Effector CD8-positive, alpha-beta T cell (primary cell): Measurements from ENCODE around the gene FOXF1.

Experiments used
- DNase-seq: peaks from one replicate; lab custom pipeline; 2025; lab: John Stamatoyannopoulos, UW

The FOXF1 gene

GRCh38 chr16:86517652-86518258 lies 7.4 kb downstream of the FOXF1 start:
- no peak for DNase-seq

GRCh38 chr16:86519007-86519648 lies 8.8 kb downstream of the FOXF1 start:
- DNase-seq, result no peak

GRCh38 chr16:86519649-86520316 lies 9.5 kb downstream of the FOXF1 start:
- peak; percentile 35 for DNase-seq

GRCh38 chr16:86520317-86521210 lies 10.2 kb downstream of the FOXF1 start:
- no peak for DNase-seq

GRCh38 chr16:86521236-86522197 lies 11.2 kb downstream of the FOXF1 start:
- no peak for DNase-seq

GRCh38 chr16:86522634-86523033 lies 12.3 kb downstream of the FOXF1 start:
- no peak for DNase-seq

- no peak for DNase-seq
Measured at GRCh38 chr16:86523166-86523740, 12.9 kb downstream of the FOXF1 start.

GRCh38 chr16:86524029-86524428 lies 13.7 kb downstream of the FOXF1 start:
- DNase-seq, result no peak

GRCh38 chr16:86525696-86526095 lies 15.4 kb downstream of the FOXF1 start:
- no peak for DNase-seq

- DNase-seq, result no peak
Measured at GRCh38 chr16:86527366-86527765, 17.0 kb downstream of the FOXF1 start.

GRCh38 chr16:86528061-86528929 lies 18.0 kb downstream of the FOXF1 start:
- no peak for DNase-seq

GRCh38 chr16:86529160-86529559 lies 18.8 kb downstream of the FOXF1 start:
- no peak for DNase-seq

GRCh38 chr16:86530251-86531190 lies 20.2 kb downstream of the FOXF1 start:
- DNase-seq, result no peak

- DNase-seq, result no peak
Measured at GRCh38 chr16:86531191-86531545, 20.8 kb downstream of the FOXF1 start.

GRCh38 chr16:86531641-86532525 lies 21.6 kb downstream of the FOXF1 start:
- DNase-seq, result no peak

- no peak for DNase-seq
Measured at GRCh38 chr16:86532526-86532815, 22.1 kb downstream of the FOXF1 start.

GRCh38 chr16:86533076-86533475 lies 22.7 kb downstream of the FOXF1 start:
- DNase-seq, result no peak

GRCh38 chr16:86533767-86534351 lies 23.5 kb downstream of the FOXF1 start:
- DNase-seq, result no peak
